Vagina (tissue), 2 donors: Measurements from ENCODE around the gene CREB5. TPM values are rescaled to one million over a fixed set of nuclear protein-coding genes. Genes with fewer than 3 reads are reported as not detected.
A peak's percentile ranks its signal among the peaks of the same experiment; 100 is the strongest.

Experiments
- DNase-seq, 2 donors: peaks; one replicate each; pipeline ENCODE4 v3.0.0-alpha.2; 2017; ENCODE audit errors: extremely low spot score in 2 of 2
- H3K27ac ChIP-seq: fragments of 200-600 bp; sonication (generic); one replicate; pipeline ENCODE4 v1.5.1; 2019
- H3K27me3 ChIP-seq: fragments of 200-600 bp; sonication (generic); one replicate; pipeline ENCODE4 v1.5.1; 2019
- H3K36me3 ChIP-seq, 2 donors: fragments of 200-600 bp; sonication (generic); one replicate each; pipeline ENCODE4 v1.5.1; 2017 to 2019
- H3K4me1 ChIP-seq: fragments of 200-600 bp; sonication (generic); one replicate; pipeline ENCODE4 v1.5.1; 2019
- H3K4me3 ChIP-seq, 2 donors: fragments of 200-600 bp; sonication (generic); 1 replicate in 1 of 2; 2 replicates in 1 of 2; pipeline ENCODE4 v1.5.1; 2016 to 2019
- H3K9me3 ChIP-seq: fragments of 200-600 bp; sonication (generic); one replicate; pipeline ENCODE4 v1.5.1; 2019
- CTCF ChIP-seq, 3 experiments: fragments of 450-650 bp in 2 of 3; fragments of 200-600 bp in 1 of 3; sonication (generic) in 1 of 3; IDR thresholded peaks; one replicate each; pipeline ENCODE4 v1.5.1; 2017 to 2019; ENCODE audit warnings: antibody characterized with exemption in 3 of 3, mild to moderate bottlenecking in 2 of 3, moderate library complexity in 2 of 3
- POLR2A ChIP-seq, 2 donors: fragments of 450-650 bp; IDR thresholded peaks; one replicate each; pipeline ENCODE4 v1.6.1; 2017; ENCODE audit warnings: antibody characterized with exemption in 2 of 2, mild to moderate bottlenecking in 2 of 2, moderate library complexity in 2 of 2
- POLR2AphosphoS5 ChIP-seq, 2 donors: sonication (generic); formaldehyde crosslinking; IDR thresholded peaks; one replicate each; pipeline ENCODE4 v1.9.0; 2017; ENCODE audit warnings: antibody characterized with exemption in 2 of 2, mild to moderate bottlenecking in 2 of 2, low read depth in 1 of 2; ENCODE audit not compliant: insufficient read depth in 1 of 2
- intact Hi-C: fragments of 100-400 bp; cut with DNase I; formaldehyde crosslinking; loops from one replicate; pipeline ENCODE4 v1.15.1; 2023
- total RNA-seq: library from RNA; depleted of rRNA; stranded (reverse); fragments of >200 nt; gene quantifications from one replicate; pipeline ENCODE4 v1.2.3, GENCODE V29; 2016

The CREB5 gene
- total RNA-seq, 1 donor from 2014 or later = 23.1 TPM

- no peaks in the 10 kb centered on the region for H3K27me3 ChIP-seq
- no peaks in the 10 kb centered on the region for H3K9me3 ChIP-seq
- H3K36me3 ChIP-seq = no peaks in the 10 kb centered on the region
- DNase-seq = no peak
- TF ChIP-seq POLR2AphosphoS5 (IDR thresholded peaks at IDR 0.05; ENCODE audit: insufficient read depth in 1 of 2, low read depth in 1 of 2) (no peak), CTCF (IDR thresholded peaks at IDR 0.05) (no peak), POLR2A (IDR thresholded peaks at IDR 0.05) (no peak)
- H3K4me3 ChIP-seq = peak overlapping the region; percentile 23 to 40
- intact Hi-C loops = no loop called here
- H3K4me1 ChIP-seq = peaks cover 24% of the 10 kb centered on the region
- peak overlapping the region; percentile 56 for H3K27ac ChIP-seq
Measured at GRCh38 chr7:28708033-28708951, 296.0 kb downstream of the CREB5 start.

DNA sequence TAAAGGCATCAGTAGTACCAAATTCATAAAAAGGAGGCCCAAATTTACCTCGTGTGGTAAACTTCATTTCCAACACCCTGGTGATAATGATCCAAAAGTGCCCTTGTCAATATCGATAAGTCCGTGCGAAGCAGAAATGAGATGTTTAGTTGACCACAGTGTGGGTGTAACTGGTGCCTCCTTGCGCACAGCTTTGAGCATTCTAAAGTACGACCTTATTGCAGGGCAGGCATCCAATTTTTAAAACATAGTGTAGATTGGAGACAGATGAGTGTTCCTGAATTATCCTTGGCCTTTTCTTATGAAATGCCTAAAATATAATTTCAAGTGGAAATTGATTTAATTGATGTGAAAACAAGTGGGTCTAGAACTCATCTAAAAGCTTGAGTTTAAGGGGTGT is 297.4 kb downstream of the CREB5 start:
- Histone ChIP-seq H3K27ac (no peak overlapping the region), H3K4me1 (peaks cover 24% of the 10 kb centered on the region), H3K4me3 (no peak overlapping the region), H3K36me3 (no peaks in the 10 kb centered on the region), H3K27me3 (no peaks in the 10 kb centered on the region), H3K9me3 (no peaks in the 10 kb centered on the region)
- no peak for TF ChIP-seq POLR2A (IDR thresholded peaks at IDR 0.05)
- TF ChIP-seq CTCF (IDR thresholded peaks at IDR 0.05) = no peak
- TF ChIP-seq POLR2AphosphoS5 (IDR thresholded peaks at IDR 0.05; ENCODE audit: insufficient read depth in 1 of 2, low read depth in 1 of 2) = no peak
- intact Hi-C loops = no loop called here
- DNase-seq = no peak

DNA sequence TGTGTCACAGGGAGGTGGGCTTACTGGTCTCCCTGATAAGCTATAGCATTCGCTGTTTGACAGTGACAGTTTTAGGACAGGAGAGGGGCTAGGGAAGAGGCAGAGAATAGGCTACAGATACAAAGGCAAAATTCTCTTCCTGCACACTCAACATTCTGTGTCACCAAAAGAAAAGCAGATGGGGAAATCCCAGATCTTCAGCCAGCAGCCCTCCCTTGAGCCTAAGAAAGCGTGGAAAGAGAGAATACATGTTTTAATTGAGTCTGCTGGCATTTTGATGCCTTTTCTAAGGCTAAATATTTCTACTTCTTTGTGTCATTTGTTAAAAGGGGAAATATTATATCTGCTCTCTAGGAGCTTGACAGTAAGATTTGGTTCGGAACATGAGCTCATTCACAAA is 298.8 kb downstream of the CREB5 start:
- Histone ChIP-seq H3K36me3 (no peaks in the 10 kb centered on the region), H3K4me3 (no peak overlapping the region), H3K27ac (no peak overlapping the region), H3K27me3 (no peaks in the 10 kb centered on the region), H3K9me3 (no peaks in the 10 kb centered on the region), H3K4me1 (peaks cover 24% of the 10 kb centered on the region)
- TF ChIP-seq CTCF (IDR thresholded peaks at IDR 0.05) (no peak), POLR2A (IDR thresholded peaks at IDR 0.05) (no peak), POLR2AphosphoS5 (IDR thresholded peaks at IDR 0.05; ENCODE audit: insufficient read depth in 1 of 2, low read depth in 1 of 2) (no peak)
- intact Hi-C loops = no loop called here
- DNase-seq = no peak

DNA sequence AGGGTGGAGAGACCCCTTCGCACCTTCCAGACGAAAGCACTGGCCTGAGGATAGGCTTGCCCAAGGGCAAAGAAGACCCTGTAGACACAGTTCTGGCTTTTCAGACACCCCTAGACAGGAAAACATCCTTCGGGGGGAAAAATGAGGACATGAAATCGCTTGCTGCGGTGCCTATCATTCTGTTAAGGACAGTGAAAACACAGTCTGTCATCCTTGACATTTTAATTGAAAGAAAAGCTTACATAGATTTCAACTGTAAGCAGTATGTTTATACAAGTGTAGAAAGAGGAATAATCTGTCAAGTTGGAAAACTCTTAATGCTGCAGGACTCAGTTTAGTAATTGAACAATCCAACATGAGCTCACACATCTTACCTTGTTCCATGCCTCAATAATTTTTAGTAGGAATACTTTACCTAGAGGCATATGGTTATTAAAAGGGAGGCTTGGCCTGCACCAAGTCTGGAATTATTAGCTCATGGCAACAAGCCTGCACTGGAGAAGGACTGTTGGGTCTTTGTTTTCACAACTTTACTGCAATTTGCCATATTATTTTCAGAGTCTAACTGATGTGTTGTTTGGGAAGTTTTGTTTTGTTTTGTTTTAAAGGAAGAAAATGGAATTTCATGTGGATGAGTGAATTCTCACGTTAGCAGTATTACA is 302.3 kb downstream of the CREB5 start:
- H3K27me3 ChIP-seq = no peaks in the 10 kb centered on the region
- peaks cover 1% of the 10 kb centered on the region for H3K4me1 ChIP-seq
- no peak for TF ChIP-seq POLR2AphosphoS5 (IDR thresholded peaks at IDR 0.05; ENCODE audit: insufficient read depth in 1 of 2, low read depth in 1 of 2)
- TF ChIP-seq POLR2A (IDR thresholded peaks at IDR 0.05) = no peak
- no peak for TF ChIP-seq CTCF (IDR thresholded peaks at IDR 0.05)
- no peak for DNase-seq
- H3K9me3 ChIP-seq = no peaks in the 10 kb centered on the region
- no peak overlapping the region for H3K4me3 ChIP-seq
- H3K36me3 ChIP-seq = no peaks in the 10 kb centered on the region
- no peak overlapping the region for H3K27ac ChIP-seq
- intact Hi-C loops = no loop called here
